DND-41 (cell line): Measurements from ENCODE around the gene SSX2IP.

Experiments used
- EZH2 ChIP-seq: IDR thresholded peaks from 3 replicates; pipeline ENCODE4 v1.6.1; 2012; ENCODE audit warnings: borderline replicate concordance, low read depth, mild to moderate bottlenecking, moderate library complexity, low read length, inconsistent platforms; ENCODE audit not compliant: severe bottlenecking
- TF ChIP-seq, protein P1 (sequence below): IDR thresholded peaks from 2 replicates; pipeline ENCODE4 v1.5.1; 2012; ENCODE audit warnings: borderline replicate concordance, low read length, moderate library complexity, mild to moderate bottlenecking; ENCODE audit not compliant: poor library complexity, severe bottlenecking; ENCODE audit errors: extremely low read depth

DNA sequence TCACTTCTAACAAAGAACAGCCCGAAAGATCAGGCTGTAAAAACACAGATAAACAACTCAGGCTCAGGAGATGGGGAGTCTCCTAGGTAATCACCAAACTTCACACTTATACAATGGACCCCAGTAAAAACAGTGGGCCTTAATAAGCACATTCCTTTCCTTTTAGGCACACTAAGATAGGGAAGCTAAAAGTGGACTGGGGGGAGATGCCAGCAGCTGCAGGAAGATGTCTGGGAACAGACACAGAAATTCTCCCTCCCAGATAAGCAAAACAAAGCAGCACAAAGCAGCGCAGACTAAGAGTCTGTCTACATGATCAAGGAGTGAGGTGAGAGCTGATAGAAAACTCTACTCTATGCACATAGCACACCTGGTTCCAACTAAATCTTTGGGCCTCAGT lies 87.0 kb downstream of the SSX2IP start:
- TF ChIP-seq, protein P1, sequence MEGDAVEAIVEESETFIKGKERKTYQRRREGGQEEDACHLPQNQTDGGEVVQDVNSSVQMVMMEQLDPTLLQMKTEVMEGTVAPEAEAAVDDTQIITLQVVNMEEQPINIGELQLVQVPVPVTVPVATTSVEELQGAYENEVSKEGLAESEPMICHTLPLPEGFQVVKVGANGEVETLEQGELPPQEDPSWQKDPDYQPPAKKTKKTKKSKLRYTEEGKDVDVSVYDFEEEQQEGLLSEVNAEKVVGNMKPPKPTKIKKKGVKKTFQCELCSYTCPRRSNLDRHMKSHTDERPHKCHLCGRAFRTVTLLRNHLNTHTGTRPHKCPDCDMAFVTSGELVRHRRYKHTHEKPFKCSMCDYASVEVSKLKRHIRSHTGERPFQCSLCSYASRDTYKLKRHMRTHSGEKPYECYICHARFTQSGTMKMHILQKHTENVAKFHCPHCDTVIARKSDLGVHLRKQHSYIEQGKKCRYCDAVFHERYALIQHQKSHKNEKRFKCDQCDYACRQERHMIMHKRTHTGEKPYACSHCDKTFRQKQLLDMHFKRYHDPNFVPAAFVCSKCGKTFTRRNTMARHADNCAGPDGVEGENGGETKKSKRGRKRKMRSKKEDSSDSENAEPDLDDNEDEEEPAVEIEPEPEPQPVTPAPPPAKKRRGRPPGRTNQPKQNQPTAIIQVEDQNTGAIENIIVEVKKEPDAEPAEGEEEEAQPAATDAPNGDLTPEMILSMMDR: no peak
- no peak for TF ChIP-seq EZH2
